ENCODE data around the gene RHCE. TPM values are rescaled to one million over a fixed set of nuclear protein-coding genes. Genes with fewer than 3 reads are reported as not detected.
"Not testable (repeated sequence)": the region's sequence is repeated elsewhere in the genome, so short reads cannot be mapped to it uniquely, and the experiment has no call there.

RHCE gene
- polyA plus RNA-seq, 4 donors = 0.70 to 5.3 (median 1.2) TPM

- DNase-seq (ENCODE audit: low read depth in 4 of 4, low spot score in 3 of 4) = not testable (repeated sequence)
These were observed 14.8 kb downstream of the RHCE start for GRCh38 chr1:25405731-25406305.

GRCh38 chr1:25402947-25403803, 17.4 kb downstream of the RHCE start:
- not testable (repeated sequence) for DNase-seq (ENCODE audit: low read depth in 4 of 4, low spot score in 3 of 4)

GRCh38 chr1:25398079-25398478, 22.5 kb downstream of the RHCE start:
- DNase-seq (ENCODE audit: low read depth in 4 of 4, low spot score in 3 of 4) = not testable (repeated sequence)

- DNase-seq (ENCODE audit: low read depth in 4 of 4, low spot score in 3 of 4) = not testable (repeated sequence)
These were observed 23.1 kb downstream of the RHCE start for GRCh38 chr1:25397549-25397948.

- no peak for DNase-seq (ENCODE audit: low read depth in 4 of 4, low spot score in 3 of 4)
These were observed 27.8 kb downstream of the RHCE start for GRCh38 chr1:25392841-25393240.

- not testable (repeated sequence) for DNase-seq (ENCODE audit: low read depth in 4 of 4, low spot score in 3 of 4)
These were observed 30.9 kb downstream of the RHCE start for GRCh38 chr1:25389721-25390120.

GRCh38 chr1:25388691-25389090, 31.9 kb downstream of the RHCE start:
- DNase-seq (ENCODE audit: low read depth in 4 of 4, low spot score in 3 of 4) = not testable (repeated sequence)

- DNase-seq (ENCODE audit: low read depth in 4 of 4, low spot score in 3 of 4) = not testable (repeated sequence)
These were observed 33.5 kb downstream of the RHCE start for GRCh38 chr1:25387096-25387495.

GRCh38 chr1:25383875-25384274, 36.8 kb downstream of the RHCE start:
- not testable (repeated sequence) for DNase-seq (ENCODE audit: low read depth in 4 of 4, low spot score in 3 of 4)

GRCh38 chr1:25383090-25383489, 37.5 kb downstream of the RHCE start:
- DNase-seq (ENCODE audit: low read depth in 4 of 4, low spot score in 3 of 4) = not testable (repeated sequence)

GRCh38 chr1:25382543-25382942, 38.1 kb downstream of the RHCE start:
- DNase-seq (ENCODE audit: low read depth in 4 of 4, low spot score in 3 of 4) = not testable (repeated sequence)

GRCh38 chr1:25378367-25378766, 42.3 kb downstream of the RHCE start:
- not testable (repeated sequence) for DNase-seq (ENCODE audit: low read depth in 4 of 4, low spot score in 3 of 4)

- DNase-seq (ENCODE audit: low read depth in 4 of 4, low spot score in 3 of 4) = not testable (repeated sequence)
These were observed 48.9 kb downstream of the RHCE start for GRCh38 chr1:25371757-25372156.

GRCh38 chr1:25369691-25370271, 50.8 kb downstream of the RHCE start:
- DNase-seq (ENCODE audit: low read depth in 4 of 4, low spot score in 3 of 4) = not testable (repeated sequence)

GRCh38 chr1:25369241-25369640, 51.4 kb downstream of the RHCE start:
- no peak for DNase-seq (ENCODE audit: low read depth in 4 of 4, low spot score in 3 of 4)

- DNase-seq (ENCODE audit: low read depth in 4 of 4, low spot score in 3 of 4) = not testable (repeated sequence)
These were observed 57.7 kb downstream of the RHCE start for GRCh38 chr1:25362634-25363559.

GRCh38 chr1:25361901-25362300, 58.7 kb downstream of the RHCE start:
- no peak for DNase-seq (ENCODE audit: low read depth in 4 of 4, low spot score in 3 of 4)

- DNase-seq (ENCODE audit: low read depth in 4 of 4, low spot score in 3 of 4) = no peak
These were observed 59.7 kb downstream of the RHCE start for GRCh38 chr1:25360596-25361581.

- DNase-seq (ENCODE audit: low read depth in 4 of 4, low spot score in 3 of 4) = no peak
These were observed 63.8 kb downstream of the RHCE start for GRCh38 chr1:25356848-25357247.
